H1 (cell line): ENCODE data around the gene PCTP. TPM values are rescaled to one million over a fixed set of nuclear protein-coding genes. Genes with fewer than 3 reads are reported as not detected.

Source experiments
- CTCF ChIA-PET: fragments of 300-600 bp; sonication (Branson Sonifier 250); formaldehyde crosslinking; loops from one replicate; lab custom pipeline; 2021; ENCODE audit not compliant: partially characterized antibody; lab: Charles Lee
- POLR2A ChIA-PET: fragments of 300-600 bp; sonication (Branson Sonifier 250); formaldehyde crosslinking; loops from one replicate; lab custom pipeline; 2021; ENCODE audit warnings: inconsistent platforms; ENCODE audit not compliant: partially characterized antibody; lab: Charles Lee
- DNase-seq, 2 experiments: peaks; one replicate each; pipeline versions ENCODE4 v3.0.0 to v3.0.0-alpha.2; 2010 to 2022; ENCODE audit warnings: low spot score in 2 of 2, low read depth in 1 of 2, mixed read lengths in 1 of 2
- FAIRE-seq: peaks from 2 replicates; lab custom pipeline; 2011; peaks lifted over from hg19 to GRCh38; lab: Jason Lieb, UNC
- H2AFZ ChIP-seq: 2 replicates; pipeline ENCODE4 v1.8.1; 2012; ENCODE audit warnings: low read length, inconsistent platforms
- H2AK5ac ChIP-seq: 2 replicates; pipeline ENCODE4 v1.6.1; 2013; ENCODE audit warnings: low read depth, low read length
- H2BK120ac ChIP-seq: replicated peaks from 2 replicates; pipeline ENCODE3; 2013; ENCODE audit warnings: low read depth, low read length, inconsistent platforms
- H2BK12ac ChIP-seq: 2 replicates; pipeline ENCODE4 v1.6.1; 2013; ENCODE audit warnings: low read depth, low read length
- H2BK15ac ChIP-seq: 2 replicates; pipeline ENCODE4 v1.6.1; 2013; ENCODE audit warnings: low read length
- H2BK20ac ChIP-seq: 2 replicates; pipeline ENCODE4 v1.6.1; 2013; ENCODE audit warnings: low read length
- H2BK5ac ChIP-seq: 2 replicates; pipeline ENCODE4 v1.6.1; 2013; ENCODE audit warnings: low read depth, low read length
- H3K14ac ChIP-seq: 2 replicates; pipeline ENCODE4 v1.6.1; 2013; ENCODE audit warnings: inconsistent platforms; ENCODE audit not compliant: insufficient read length
- H3K18ac ChIP-seq: 2 replicates; pipeline ENCODE4 v1.6.1; 2013; ENCODE audit warnings: low read length; ENCODE audit errors: extremely low read depth
- H3K23ac ChIP-seq: 2 replicates; pipeline ENCODE4 v1.6.1; 2013; ENCODE audit warnings: inconsistent platforms; ENCODE audit not compliant: insufficient read length
- H3K23me2 ChIP-seq: 2 replicates; pipeline ENCODE4 v1.6.1; 2013; ENCODE audit warnings: low read depth, low read length
- H3K27ac ChIP-seq: 2 replicates; pipeline ENCODE4 v1.6.1; 2011; ENCODE audit warnings: low read depth, low read length, inconsistent platforms
- H3K27me3 ChIP-seq, 4 experiments: replicated peaks in 1 of 4; 1 replicate in 1 of 4; 2 replicates in 3 of 4; pipeline versions ENCODE4 v1.6.1 to v1.8.1; 2011 to 2013; ENCODE audit warnings: low read length in 3 of 4, mild to moderate bottlenecking in 3 of 4, inconsistent platforms in 2 of 4, mixed read lengths in 2 of 4, moderate library complexity in 1 of 4; ENCODE audit not compliant: control insufficient read depth in 3 of 4, insufficient read depth in 3 of 4; ENCODE audit errors: extremely low read depth in 1 of 4
- H3K36me3 ChIP-seq, 4 experiments: 2 replicates each; pipeline versions ENCODE4 v1.6.1 to v1.8.1; 2011 to 2013; ENCODE audit warnings: mild to moderate bottlenecking in 4 of 4, low read length in 3 of 4, moderate library complexity in 2 of 4, control low read depth in 1 of 4, inconsistent platforms in 1 of 4; ENCODE audit not compliant: insufficient read depth in 4 of 4, control insufficient read depth in 2 of 4
- H3K4ac ChIP-seq: replicated peaks from 2 replicates; pipeline ENCODE3; 2013; ENCODE audit warnings: low read length, low read depth, mixed read lengths, inconsistent platforms; ENCODE audit not compliant: insufficient read length
- H3K4me1 ChIP-seq, 4 experiments: replicated peaks in 1 of 4; 1 replicate in 1 of 4; 2 replicates in 3 of 4; pipeline versions ENCODE4 v1.6.1 to v1.8.1; 2011 to 2013; ENCODE audit warnings: low read length in 3 of 4, inconsistent platforms in 2 of 4, mixed read lengths in 1 of 4; ENCODE audit not compliant: insufficient read depth in 4 of 4, control insufficient read depth in 3 of 4
- H3K4me2 ChIP-seq, 2 experiments: 2 replicates each; pipeline versions ENCODE4 v1.6.1 to v1.8.1; 2011 to 2013; ENCODE audit warnings: low read depth in 2 of 2, low read length in 2 of 2, control low read depth in 1 of 2, inconsistent platforms in 1 of 2, mild to moderate bottlenecking in 1 of 2; ENCODE audit not compliant: insufficient read depth in 1 of 2
- H3K4me3 ChIP-seq, 4 experiments: fragments of 200-600, 300-600 bp in 1 of 4; sonication (generic), shearing (Covaris generic), sonication (Bioruptor Twin) in 1 of 4; 2 replicates each; pipeline versions ENCODE4 v1.5.1 to v1.8.1; 2011 to 2016; ENCODE audit warnings: low read length in 4 of 4, low read depth in 3 of 4, control low read depth in 2 of 4, inconsistent platforms in 2 of 4, mild to moderate bottlenecking in 2 of 4, mixed read lengths in 1 of 4, moderate library complexity in 1 of 4; ENCODE audit not compliant: insufficient read depth in 2 of 4; ENCODE audit errors: extremely low read depth in 1 of 4
- H3K56ac ChIP-seq: replicated peaks from 2 replicates; pipeline ENCODE3; 2013; ENCODE audit warnings: low read depth, mild to moderate bottlenecking, mixed read lengths, low read length, inconsistent platforms; ENCODE audit not compliant: insufficient read length
- H3K79me1 ChIP-seq: 2 replicates; pipeline ENCODE4 v1.6.1; 2013; ENCODE audit warnings: low read depth, low read length, control low read depth
- H3K79me2 ChIP-seq, 2 experiments: 2 replicates each; pipeline versions ENCODE4 v1.6.1 to v1.8.1; 2012 to 2013; ENCODE audit warnings: low read length in 2 of 2, mild to moderate bottlenecking in 2 of 2, inconsistent platforms in 1 of 2; ENCODE audit not compliant: insufficient read depth in 2 of 2, control insufficient read depth in 1 of 2
- H3K9ac ChIP-seq, 4 experiments: replicated peaks in 1 of 4; 1 replicate in 1 of 4; 2 replicates in 3 of 4; pipeline versions ENCODE4 v1.6.1 to v1.8.1; 2011 to 2013; ENCODE audit warnings: low read depth in 3 of 4, low read length in 3 of 4, control low read depth in 2 of 4, mild to moderate bottlenecking in 2 of 4, moderate library complexity in 2 of 4, inconsistent platforms in 1 of 4; ENCODE audit errors: extremely low read depth in 1 of 4
- H3K9me3 ChIP-seq, 2 experiments: 2 replicates each; pipeline versions ENCODE4 v1.6.1 to v1.8.1; 2012 to 2013; ENCODE audit warnings: mild to moderate bottlenecking in 2 of 2, moderate library complexity in 2 of 2, control low read depth in 1 of 2, inconsistent platforms in 1 of 2, low read depth in 1 of 2, low read length in 1 of 2, mixed read lengths in 1 of 2; ENCODE audit not compliant: insufficient read depth in 2 of 2
- H4K20me1 ChIP-seq, 2 experiments: replicated peaks in 1 of 2; 2 replicates each; pipeline versions ENCODE3 to v1.8.1; 2011 to 2013; ENCODE audit warnings: inconsistent platforms in 2 of 2, low read length in 2 of 2, mild to moderate bottlenecking in 1 of 2; ENCODE audit not compliant: insufficient read depth in 2 of 2, control insufficient read depth in 1 of 2
- H4K5ac ChIP-seq: 2 replicates; pipeline ENCODE4 v1.6.1; 2013; ENCODE audit warnings: low read length, low read depth, mixed read lengths, inconsistent platforms; ENCODE audit not compliant: insufficient read length
- H4K8ac ChIP-seq: 2 replicates; pipeline ENCODE4 v1.8.0; 2013; ENCODE audit warnings: mild to moderate bottlenecking, moderate library complexity, low read length, inconsistent platforms; ENCODE audit not compliant: insufficient read depth; ENCODE audit errors: extremely low read depth
- H4K91ac ChIP-seq: replicated peaks from 2 replicates; pipeline ENCODE3; 2013; ENCODE audit warnings: low read length, mixed read lengths, inconsistent platforms; ENCODE audit not compliant: insufficient read length
- CEBPB ChIP-seq: IDR thresholded peaks from 2 replicates; pipeline ENCODE4 v1.6.1; 2012; ENCODE audit warnings: low read depth, low read length
- EZH2 ChIP-seq: fragments of 200-600 bp; sonication (generic); IDR thresholded peaks from 2 replicates; pipeline ENCODE4 v1.7.1; 2012; ENCODE audit warnings: low read depth, mild to moderate bottlenecking, moderate library complexity, low read length, inconsistent platforms; ENCODE audit not compliant: severe bottlenecking
- HDAC6 ChIP-seq: IDR thresholded peaks from one replicate; pipeline ENCODE4 v1.7.1; 2012; ENCODE audit warnings: low read depth, mild to moderate bottlenecking, inconsistent platforms, low read length, moderate library complexity
- KDM1A ChIP-seq: fragments of 200-600, 300-600 bp; sonication (generic); IDR thresholded peaks from 2 replicates; pipeline ENCODE4 v1.7.1; 2016; ENCODE audit warnings: mild to moderate bottlenecking, low read length, borderline replicate concordance
- KDM4A ChIP-seq: IDR thresholded peaks from one replicate; pipeline ENCODE4 v1.7.1; 2012; ENCODE audit warnings: low read depth, mild to moderate bottlenecking, moderate library complexity, low read length, inconsistent platforms; ENCODE audit not compliant: severe bottlenecking
- RNF2 ChIP-seq: fragments of 200-900, 300-1000 bp; sonication (generic); IDR thresholded peaks from 2 replicates; pipeline ENCODE4 v1.7.1; 2016; ENCODE audit warnings: borderline replicate concordance, low read depth, mild to moderate bottlenecking, antibody characterized with exemption, low read length; ENCODE audit not compliant: poor library complexity, severe bottlenecking; ENCODE audit errors: missing control alignments
- RXRA ChIP-seq: IDR thresholded peaks from 2 replicates; pipeline ENCODE4 v1.6.1; 2011; ENCODE audit warnings: low read depth, mild to moderate bottlenecking, low read length, moderate library complexity; ENCODE audit not compliant: insufficient read depth
- TCF12 ChIP-seq: IDR thresholded peaks from 2 replicates; pipeline ENCODE4 v1.6.1; 2011; ENCODE audit warnings: low read depth, mild to moderate bottlenecking, low read length
- YY1 ChIP-seq: IDR thresholded peaks from 2 replicates; pipeline ENCODE4 v1.6.1; 2011; ENCODE audit warnings: low read depth, mild to moderate bottlenecking, low read length
- WGBS, 2 experiments: shearing (Covaris generic) in 1 of 2; methylation state at CpG; one replicate each; pipeline versions ENCODE4 v1.1.6 to v1.1.7; 2013 to 2015; ENCODE audit warnings: low lambda C conversion rate in 2 of 2, mixed read lengths in 2 of 2, inconsistent platforms in 1 of 2, low coverage in 1 of 2, missing lambda C conversion rate in 1 of 2; ENCODE audit not compliant: insufficient replicate concordance in 2 of 2, insufficient coverage in 1 of 2, insufficient read length in 1 of 2; ENCODE audit errors: extremely low coverage in 1 of 2, missing lambda C conversion rate in 1 of 2; 5-methylcytosine and 5-hydroxymethylcytosine counted together
- polyA plus RNA-seq, 7 experiments: library from polyadenylated mRNA; depleted of rRNA in 3 of 7; stranded (reverse) in 5 of 7; unstranded in 2 of 7; fragments of >200 nt in 5 of 7; fragments of 200-250 nt in 2 of 7; gene quantifications; 1 replicate in 5 of 7; 2 replicates in 1 of 7; 4 replicates in 1 of 7; pipeline versions ENCODE4 v1.2.1 to v1.2.3, GENCODE V29; 2011 to 2013; ENCODE audit warnings: missing spikeins in 2 of 7, mixed read lengths in 2 of 7
- total RNA-seq: library from RNA; stranded (reverse); fragmentation: NEBNext Ultra II Directional; extraction: Animal tissue kit (Norgen Biotek cat#: 25700); gene quantifications from 2 replicates; pipeline ENCODE4 v1.2.1, GENCODE V29; 2021
- TF ChIP-seq, protein P1 (sequence below): IDR thresholded peaks from 2 replicates; pipeline ENCODE4 v1.6.1; 2012; ENCODE audit warnings: inconsistent platforms
- TF ChIP-seq, protein P2 (sequence below), 3 experiments: IDR thresholded peaks; 1 replicate in 2 of 3; 2 replicates in 1 of 3; pipeline versions ENCODE4 v1.5.1 to v1.6.1; 2011; ENCODE audit warnings: low read length in 3 of 3, mild to moderate bottlenecking in 3 of 3, inconsistent platforms in 2 of 3, low read depth in 1 of 3, moderate library complexity in 1 of 3; ENCODE audit not compliant: insufficient read depth in 1 of 3; ENCODE audit errors: control extremely low read depth in 1 of 3

Gene PCTP
- total and polyA plus RNA-seq, 2 of the 8 experiments (the other 6 are each of a cell fraction or from before 2014, with no cell fraction given): 14.1 to 14.6 TPM

DNA sequence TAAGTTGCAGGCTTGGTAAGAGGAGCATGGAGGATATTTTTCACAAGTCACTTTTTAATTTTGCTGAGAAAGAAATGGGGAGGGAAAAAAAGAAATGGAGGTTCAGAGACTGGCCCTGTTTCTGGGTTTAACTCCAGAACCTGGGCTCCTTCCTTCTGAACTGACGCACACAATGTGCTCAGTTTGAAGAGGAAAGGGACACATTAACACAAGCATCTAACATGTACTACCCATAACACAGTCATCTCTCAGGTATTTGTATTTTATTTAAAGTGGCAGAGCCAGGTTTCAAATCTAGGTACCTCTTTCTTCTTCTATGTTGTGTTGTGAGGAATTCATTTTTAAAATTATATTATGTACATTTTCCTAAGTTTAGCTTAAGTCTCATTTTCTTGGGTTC, 22.9 kb upstream of the PCTP start:
- 0 out of 2 replicates have a peak overlapping the region, but pooled peaks have one; percentile 38 for H2AFZ ChIP-seq
- no peaks in the 10 kb centered on the region for H3K27me3 ChIP-seq
- H3K27ac ChIP-seq: no peak overlapping the region
- POLR2A ChIA-PET: no interaction called here
- H4K91ac ChIP-seq: no peak overlapping the region
- CTCF ChIA-PET: interaction anchor here (0.9 to 1.7 kb wide), 3 partner anchors 10 to 43 kb away, joined by 3 to 7 read pairs (median 4); no protein-coding TSS in a partner anchor
- H2BK12ac ChIP-seq: no peak overlapping the region
- no peaks in the 10 kb centered on the region for H3K23me2 ChIP-seq
- H4K20me1 ChIP-seq: no peaks in the 10 kb centered on the region
- no peaks in the 10 kb centered on the region for H3K36me3 ChIP-seq
- no peak overlapping the region for H2BK15ac ChIP-seq
- no peak overlapping the region for H3K23ac ChIP-seq
- no peak overlapping the region for H3K56ac ChIP-seq
- H3K4me3 ChIP-seq: no peak overlapping the region
- H3K18ac ChIP-seq: no peak overlapping the region
- no peak overlapping the region for H2BK120ac ChIP-seq
- H3K9me3 ChIP-seq: no peaks in the 10 kb centered on the region
- H3K9ac ChIP-seq: no peak overlapping the region
- no peak for DNase-seq
- H3K4ac ChIP-seq: no peak overlapping the region
- peaks cover 1 to 18% (median 8%) of the 10 kb centered on the region in 4 experiments; a peak in 4 of 7 replicates for H3K4me1 ChIP-seq
- H2BK20ac ChIP-seq: no peak overlapping the region
- H4K5ac ChIP-seq: no peak overlapping the region
- no peak overlapping the region for H2AK5ac ChIP-seq
- no peak for FAIRE-seq
- H3K79me1 ChIP-seq: no peaks in the 10 kb centered on the region
- no peak overlapping the region for H4K8ac ChIP-seq
- 100% methylated on average over 1 of the region's 1 CpG; no CpG with 5 or more reads in 1 of the 2 experiments for WGBS, 2 experiments
- no peaks in the 10 kb centered on the region for H3K79me2 ChIP-seq
- no peak overlapping the region for H2BK5ac ChIP-seq
- no peak overlapping the region for H3K4me2 ChIP-seq
- H3K14ac ChIP-seq: no peak overlapping the region
- TF ChIP-seq CEBPB (no peak), RXRA (no peak), KDM4A (no peak), YY1 (no peak), KDM1A (no peak), HDAC6 (no peak), EZH2 (no peak), RNF2 (no peak), TCF12 (no peak)
- TF ChIP-seq, protein P1, sequence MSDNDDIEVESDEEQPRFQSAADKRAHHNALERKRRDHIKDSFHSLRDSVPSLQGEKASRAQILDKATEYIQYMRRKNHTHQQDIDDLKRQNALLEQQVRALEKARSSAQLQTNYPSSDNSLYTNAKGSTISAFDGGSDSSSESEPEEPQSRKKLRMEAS: no peak
- TF ChIP-seq, protein P2, sequence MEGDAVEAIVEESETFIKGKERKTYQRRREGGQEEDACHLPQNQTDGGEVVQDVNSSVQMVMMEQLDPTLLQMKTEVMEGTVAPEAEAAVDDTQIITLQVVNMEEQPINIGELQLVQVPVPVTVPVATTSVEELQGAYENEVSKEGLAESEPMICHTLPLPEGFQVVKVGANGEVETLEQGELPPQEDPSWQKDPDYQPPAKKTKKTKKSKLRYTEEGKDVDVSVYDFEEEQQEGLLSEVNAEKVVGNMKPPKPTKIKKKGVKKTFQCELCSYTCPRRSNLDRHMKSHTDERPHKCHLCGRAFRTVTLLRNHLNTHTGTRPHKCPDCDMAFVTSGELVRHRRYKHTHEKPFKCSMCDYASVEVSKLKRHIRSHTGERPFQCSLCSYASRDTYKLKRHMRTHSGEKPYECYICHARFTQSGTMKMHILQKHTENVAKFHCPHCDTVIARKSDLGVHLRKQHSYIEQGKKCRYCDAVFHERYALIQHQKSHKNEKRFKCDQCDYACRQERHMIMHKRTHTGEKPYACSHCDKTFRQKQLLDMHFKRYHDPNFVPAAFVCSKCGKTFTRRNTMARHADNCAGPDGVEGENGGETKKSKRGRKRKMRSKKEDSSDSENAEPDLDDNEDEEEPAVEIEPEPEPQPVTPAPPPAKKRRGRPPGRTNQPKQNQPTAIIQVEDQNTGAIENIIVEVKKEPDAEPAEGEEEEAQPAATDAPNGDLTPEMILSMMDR (IDR thresholded peaks at IDR 0.05; ENCODE audit: control extremely low read depth in 1 of 3, insufficient read depth in 1 of 3, low read depth in 1 of 3, low read length in 3 of 3): no peak
